OCI-LY3 (cell line): ENCODE results near the gene HOXB1.

Experiments used
- EZH2phosphoT487 ChIP-seq: fragments of 200-600 bp; shearing (Covaris generic); IDR thresholded peaks from 2 replicates; pipeline ENCODE4 v1.6.1; 2018; ENCODE audit warnings: antibody characterized with exemption, mixed run types, low read depth
- TF ChIP-seq, protein P1 (sequence below): fragments of 200-600, 300-600 bp; sonication (generic); IDR thresholded peaks from 2 replicates; pipeline ENCODE4 v1.5.1; 2014; ENCODE audit warnings: antibody characterized with exemption, low read length, low read depth

DNA sequence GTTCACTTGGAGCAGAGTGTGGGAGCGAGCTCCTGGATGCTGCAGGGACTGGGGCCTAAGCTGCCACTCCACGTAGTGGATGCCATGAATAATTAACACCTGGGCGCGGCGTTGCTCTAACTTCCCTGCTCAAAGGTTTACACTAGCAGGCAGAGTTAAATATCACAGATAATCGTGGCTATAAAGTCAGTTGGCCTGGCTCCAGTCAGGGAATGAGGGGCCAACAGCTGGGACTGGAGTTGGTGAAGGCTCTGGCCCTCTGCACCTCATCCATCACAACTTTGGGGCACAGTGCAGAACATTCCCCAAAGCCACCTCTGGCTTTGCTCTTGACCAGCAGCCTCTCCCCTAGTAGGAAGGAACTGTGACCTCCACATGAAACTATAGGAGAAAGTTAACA, 36.4 kb upstream of the HOXB1 start:
- TF ChIP-seq, protein P1, sequence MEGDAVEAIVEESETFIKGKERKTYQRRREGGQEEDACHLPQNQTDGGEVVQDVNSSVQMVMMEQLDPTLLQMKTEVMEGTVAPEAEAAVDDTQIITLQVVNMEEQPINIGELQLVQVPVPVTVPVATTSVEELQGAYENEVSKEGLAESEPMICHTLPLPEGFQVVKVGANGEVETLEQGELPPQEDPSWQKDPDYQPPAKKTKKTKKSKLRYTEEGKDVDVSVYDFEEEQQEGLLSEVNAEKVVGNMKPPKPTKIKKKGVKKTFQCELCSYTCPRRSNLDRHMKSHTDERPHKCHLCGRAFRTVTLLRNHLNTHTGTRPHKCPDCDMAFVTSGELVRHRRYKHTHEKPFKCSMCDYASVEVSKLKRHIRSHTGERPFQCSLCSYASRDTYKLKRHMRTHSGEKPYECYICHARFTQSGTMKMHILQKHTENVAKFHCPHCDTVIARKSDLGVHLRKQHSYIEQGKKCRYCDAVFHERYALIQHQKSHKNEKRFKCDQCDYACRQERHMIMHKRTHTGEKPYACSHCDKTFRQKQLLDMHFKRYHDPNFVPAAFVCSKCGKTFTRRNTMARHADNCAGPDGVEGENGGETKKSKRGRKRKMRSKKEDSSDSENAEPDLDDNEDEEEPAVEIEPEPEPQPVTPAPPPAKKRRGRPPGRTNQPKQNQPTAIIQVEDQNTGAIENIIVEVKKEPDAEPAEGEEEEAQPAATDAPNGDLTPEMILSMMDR = no peak
- TF ChIP-seq EZH2phosphoT487 = no peak
